Omental fat pad (tissue), 4 donors: ENCODE data around the gene COPS8. TPM values are rescaled to one million over a fixed set of nuclear protein-coding genes. Genes with fewer than 3 reads are reported as not detected.

Source experiments
- ATAC-seq: fragments of 150-250 bp; one replicate; pipeline ENCODE4 v1.9.1; 2016; ENCODE audit warnings: mild to moderate bottlenecking, moderate library complexity; ENCODE audit not compliant: low FRiP score
- DNase-seq: peaks from one replicate; pipeline ENCODE4 v3.0.0-alpha.2; 2019; ENCODE audit warnings: low spot score
- total RNA-seq, 4 donors: library from RNA; depleted of rRNA; stranded (reverse); fragments of >200 nt; gene quantifications; one replicate each; pipeline ENCODE4 v1.1.0, GENCODE V29; 2016
- TF ChIP-seq, protein P1 (sequence below), 3 donors: fragments of 450-650 bp; IDR thresholded peaks; one replicate each; pipeline ENCODE4 v1.5.1; 2016 to 2017; ENCODE audit warnings: antibody characterized with exemption in 3 of 3, mild to moderate bottlenecking in 3 of 3, moderate library complexity in 2 of 3

COPS8 gene
- total RNA-seq, 4 donors from 2014 or later, result 76.4 to 105 (median 90.5) TPM

- no peak for ATAC-seq
- DNase-seq, result no peak
- TF ChIP-seq, protein P1, sequence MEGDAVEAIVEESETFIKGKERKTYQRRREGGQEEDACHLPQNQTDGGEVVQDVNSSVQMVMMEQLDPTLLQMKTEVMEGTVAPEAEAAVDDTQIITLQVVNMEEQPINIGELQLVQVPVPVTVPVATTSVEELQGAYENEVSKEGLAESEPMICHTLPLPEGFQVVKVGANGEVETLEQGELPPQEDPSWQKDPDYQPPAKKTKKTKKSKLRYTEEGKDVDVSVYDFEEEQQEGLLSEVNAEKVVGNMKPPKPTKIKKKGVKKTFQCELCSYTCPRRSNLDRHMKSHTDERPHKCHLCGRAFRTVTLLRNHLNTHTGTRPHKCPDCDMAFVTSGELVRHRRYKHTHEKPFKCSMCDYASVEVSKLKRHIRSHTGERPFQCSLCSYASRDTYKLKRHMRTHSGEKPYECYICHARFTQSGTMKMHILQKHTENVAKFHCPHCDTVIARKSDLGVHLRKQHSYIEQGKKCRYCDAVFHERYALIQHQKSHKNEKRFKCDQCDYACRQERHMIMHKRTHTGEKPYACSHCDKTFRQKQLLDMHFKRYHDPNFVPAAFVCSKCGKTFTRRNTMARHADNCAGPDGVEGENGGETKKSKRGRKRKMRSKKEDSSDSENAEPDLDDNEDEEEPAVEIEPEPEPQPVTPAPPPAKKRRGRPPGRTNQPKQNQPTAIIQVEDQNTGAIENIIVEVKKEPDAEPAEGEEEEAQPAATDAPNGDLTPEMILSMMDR (IDR thresholded peaks at IDR 0.05), result no peak
Measured at GRCh38 chr2:237064203-237065070, 21.3 kb upstream of the COPS8 start.

DNA sequence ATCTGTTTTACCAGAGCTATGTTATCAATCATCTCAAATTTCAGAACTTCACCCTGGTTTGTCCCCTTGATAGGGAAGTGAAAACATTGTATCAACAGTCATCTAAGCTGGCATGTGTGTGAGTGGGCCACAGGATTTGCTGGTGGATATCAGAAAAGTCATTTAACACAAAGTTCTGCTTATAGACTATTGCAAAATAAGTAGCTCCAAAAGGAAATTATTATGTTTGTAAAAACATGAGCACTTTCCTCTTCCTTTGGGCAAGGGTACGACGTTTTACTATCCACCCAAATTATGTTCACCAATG is 20.7 kb upstream of the COPS8 start:
- DNase-seq (no peak), ATAC-seq (no peak)
- TF ChIP-seq, protein P1 (IDR thresholded peaks at IDR 0.05), result no peak

DNA sequence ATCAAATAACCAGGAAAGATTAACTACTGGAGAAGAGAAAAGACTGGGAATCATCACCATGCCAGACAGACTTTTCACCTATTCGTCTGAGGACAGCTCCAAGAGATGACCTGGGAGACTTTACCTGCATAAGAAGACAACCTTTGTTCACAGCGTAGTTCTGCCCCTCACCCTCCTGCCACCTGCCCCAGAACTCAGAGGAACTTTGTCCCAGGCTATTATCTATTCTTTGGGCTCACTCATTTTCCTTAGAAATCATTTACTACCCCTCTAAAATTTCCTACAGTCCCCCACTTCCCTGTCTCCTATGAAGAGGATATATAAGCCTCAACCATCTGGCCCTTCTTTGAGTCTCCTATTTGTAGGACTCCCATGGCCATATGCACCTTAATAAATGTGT is 19.3 kb upstream of the COPS8 start:
- ATAC-seq (no peak), DNase-seq (no peak)
- TF ChIP-seq, protein P1 (IDR thresholded peaks at IDR 0.05), result no peak

- TF ChIP-seq, protein P1 (IDR thresholded peaks at IDR 0.05), result no peak
- no peak for ATAC-seq
- no peak for DNase-seq
Measured at GRCh38 chr2:237068005-237068576, 17.6 kb upstream of the COPS8 start.

GRCh38 chr2:237072067-237072931 is 13.4 kb upstream of the COPS8 start:
- no peak for ATAC-seq

GRCh38 chr2:237073552-237073951 is 12.1 kb upstream of the COPS8 start:
- TF ChIP-seq, protein P1 (IDR thresholded peaks at IDR 0.05), result no peak
- DNase-seq (no peak), ATAC-seq (peak; percentile 63)

More at GRCh38 chr2:237072067-237072931, 13.4 kb upstream of the COPS8 start:
- TF ChIP-seq, protein P1 (IDR thresholded peaks at IDR 0.05), result peak in 2 of 3 donors; percentile 86 to 89
- DNase-seq, result peak; percentile 98
